Lung (tissue), 16 donors: ENCODE data around the gene CIAPIN1. TPM values are rescaled to one million over a fixed set of nuclear protein-coding genes. Genes with fewer than 3 reads are reported as not detected.

Source experiments
- ATAC-seq: fragments of 200-7000 bp; cut with Tn5 transposase; one replicate; pipeline ENCODE4 v1.9.1; 2020; ENCODE audit warnings: moderate number of reproducible peaks; ENCODE audit not compliant: insufficient read depth, low FRiP score
- DNase-seq, 3 donors: peaks; one replicate each; pipeline ENCODE4 v3.0.0-alpha.2; 2013 to 2017
- H3K27ac ChIP-seq, 2 donors: one replicate each; pipeline ENCODE4 v1.5.1; 2013; ENCODE audit warnings: mild to moderate bottlenecking in 2 of 2, moderate library complexity in 2 of 2, control low read depth in 1 of 2, inconsistent platforms in 1 of 2, low read depth in 1 of 2, low read length in 1 of 2
- H3K27me3 ChIP-seq, 3 donors: one replicate each; pipeline ENCODE4 v1.5.1; 2013; ENCODE audit warnings: low read length in 2 of 3; ENCODE audit not compliant: control insufficient read depth in 3 of 3, insufficient read depth in 3 of 3
- H3K36me3 ChIP-seq, 4 donors: one replicate each; pipeline ENCODE4 v1.5.1; 2013; ENCODE audit warnings: low read length in 4 of 4, mild to moderate bottlenecking in 1 of 4, moderate library complexity in 1 of 4; ENCODE audit not compliant: control insufficient read depth in 4 of 4, insufficient read depth in 4 of 4
- H3K4me1 ChIP-seq, 5 donors: one replicate each; pipeline ENCODE4 v1.5.1; 2013; ENCODE audit warnings: low read length in 5 of 5, mild to moderate bottlenecking in 2 of 5, moderate library complexity in 1 of 5; ENCODE audit not compliant: control insufficient read depth in 5 of 5, insufficient read depth in 5 of 5
- H3K4me3 ChIP-seq: one replicate; pipeline ENCODE4 v1.5.1; 2013; ENCODE audit warnings: mild to moderate bottlenecking, control low read depth, moderate library complexity
- H3K9ac ChIP-seq, 2 donors: one replicate each; pipeline ENCODE4 v1.5.1; 2013; ENCODE audit warnings: low read length in 2 of 2, control low read depth in 1 of 2; ENCODE audit not compliant: insufficient read depth in 1 of 2
- H3K9me3 ChIP-seq, 4 donors: one replicate each; pipeline ENCODE4 v1.5.1; 2013; ENCODE audit warnings: low read length in 3 of 4, mild to moderate bottlenecking in 1 of 4, moderate library complexity in 1 of 4; ENCODE audit not compliant: control insufficient read depth in 4 of 4, insufficient read depth in 3 of 4
- CTCF ChIP-seq: IDR thresholded peaks from 2 replicates; pipeline ENCODE4 v1.5.1; 2012; ENCODE audit warnings: mild to moderate bottlenecking; ENCODE audit errors: control extremely low read depth, extremely low read depth
- WGBS, 2 donors: extraction: QIAGEN DNeasy Blood & Tissue Kit; methylation state at CpG; one replicate each; pipeline ENCODE4 v1.1.7; 2013; 5-methylcytosine and 5-hydroxymethylcytosine counted together
- long read RNA-seq, 5 donors: transcript quantifications; one replicate each; lab custom pipeline, GENCODE V29; 2026
- polyA plus RNA-seq, 2 donors: library from polyadenylated mRNA; stranded (reverse); fragments of 200-250 nt; gene quantifications; one replicate each; pipeline ENCODE4 v1.2.1, GENCODE V29; 2013
- total RNA-seq, 2 donors: library from RNA; depleted of rRNA in 1 of 2; stranded (reverse); fragments of >200 nt in 1 of 2; gene quantifications; one replicate each; pipeline ENCODE4 v1.2.1, GENCODE V29; 2014 to 2021
- donor health status: control.
- donor health status: control.
- donor health status: Bipolar disorder and iron deficiency.
- donor health status: healthy.
- donor health status: DM: yes; HTN: yes; CAD: no.

CIAPIN1 gene
- total RNA-seq (10 to 100 TPM; 41.2 to 69.6 TPM), polyA plus RNA-seq (10 to 100 TPM; 24.0 to 34.2 TPM)
- long read RNA-seq, donor 1, transcript CIAPIN1-201 (9 exons, 2,182 nt): major isoform, 15 of 33 reads
- long read RNA-seq, donor 1, transcript CIAPIN1-204 (2 exons, 493 nt): minor isoform, 6 of 33 reads
- long read RNA-seq, donor 1, partial matches to known transcripts: 7 of 33 reads
- long read RNA-seq, donor 1, other reads (novel, unspliced or antisense): 0 of 33 reads
- long read RNA-seq, donor 2, transcript CIAPIN1-201 (9 exons, 2,182 nt): major isoform, 5 of 6 reads
- long read RNA-seq, donor 2, partial matches to known transcripts: 0 of 6 reads
- long read RNA-seq, donor 2, other reads (novel, unspliced or antisense): 0 of 6 reads
- long read RNA-seq, donor 3, transcript CIAPIN1-201 (9 exons, 2,182 nt): major isoform, 9 of 14 reads
- long read RNA-seq, donor 3, partial matches to known transcripts: 0 of 14 reads
- long read RNA-seq, donor 3, other reads (novel, unspliced or antisense): 0 of 14 reads
- long read RNA-seq, donor 4, transcript CIAPIN1-201 (9 exons, 2,182 nt): major isoform, 7 of 14 reads
- long read RNA-seq, donor 4, partial matches to known transcripts: 7 of 14 reads
- long read RNA-seq, donor 4, other reads (novel, unspliced or antisense): 0 of 14 reads
- long read RNA-seq, donor 5, transcript CIAPIN1-201 (9 exons, 2,182 nt): major isoform, 27 of 40 reads
- long read RNA-seq, donor 5, partial matches to known transcripts: 8 of 40 reads
- long read RNA-seq, donor 5, other reads (novel, unspliced or antisense): 0 of 40 reads

- H3K4me1 ChIP-seq: peaks cover 0 to 13% (median 6%) of the 10 kb centered on the region in 5 donors
- H3K9me3 ChIP-seq: no peaks in the 10 kb centered on the region
- H3K27me3 ChIP-seq: no peaks in the 10 kb centered on the region
- H3K4me3 ChIP-seq: peak within 1 kb of the TSS; percentile 99
- no peak for TF ChIP-seq CTCF
- peak; percentile 94 to 97 (median 94) for DNase-seq
- peaks cover 0 to 3% (median 1%) of the 10 kb centered on the region in 4 donors for H3K36me3 ChIP-seq
- peak; percentile 99 for ATAC-seq
- peak within 1 kb of the TSS; percentile 85 to 97 for H3K27ac ChIP-seq
- WGBS, 2 donors: 1% methylated on average over 58 to 68 of the region's 68 CpGs
- peak within 1 kb of the TSS; percentile 75 to 89 for H3K9ac ChIP-seq
Measured at GRCh38 chr16:57447186-57447962, at the start of gene CIAPIN1, which contains the start of gene COQ9. CIAPIN1 (minus strand) TSS chr16:57447385; CDS start chr16:57440928, 6,457 bp downstream. COQ9 (plus strand) TSS chr16:57447479; CDS start chr16:57447506, 27 bp downstream.

- 95 to 97% methylated on average over 4 of the region's 4 CpGs for WGBS, 2 donors
- no peak overlapping the region for H3K27ac ChIP-seq
- TF ChIP-seq CTCF: no peak
- no peak overlapping the region for H3K9ac ChIP-seq
- ATAC-seq: no peak
- H3K4me1 ChIP-seq: no peaks in the 10 kb centered on the region
- H3K36me3 ChIP-seq: no peaks in the 10 kb centered on the region
- H3K27me3 ChIP-seq: no peaks in the 10 kb centered on the region
- no peak for DNase-seq
- no peaks in the 10 kb centered on the region for H3K9me3 ChIP-seq
- H3K4me3 ChIP-seq: no peak overlapping the region
Measured at GRCh38 chr16:57493767-57494166, 46.6 kb upstream of the CIAPIN1 start.

GRCh38 chr16:57489229-57489628, 42.0 kb upstream of the CIAPIN1 start:
- Histone ChIP-seq H3K4me3 (no peak overlapping the region), H3K4me1 (peaks cover 0 to 14% (median 5%) of the 10 kb centered on the region in 5 donors), H3K27me3 (no peaks in the 10 kb centered on the region), H3K9me3 (no peaks in the 10 kb centered on the region), H3K9ac (no peak overlapping the region), H3K36me3 (no peaks in the 10 kb centered on the region), H3K27ac (no peak overlapping the region)
- ATAC-seq: no peak
- DNase-seq: no peak
- no peak for TF ChIP-seq CTCF
- WGBS, 2 donors: 94% methylated on average over 5 of the region's 5 CpGs
